HG03565 (cell line): Measurements from ENCODE around the gene AP2B1.

Experiments used
- ATAC-seq: cut with Tn5 transposase; IDR thresholded peaks from one replicate; pipeline ENCODE4 v1.9.1; 2021; ENCODE audit warnings: mild to moderate bottlenecking, moderate library complexity; ENCODE audit not compliant: unreplicated experiment

Gene AP2B1

GRCh38 chr17:35621768-35622167, 34.6 kb downstream of the AP2B1 start:
- ATAC-seq: no peak

DNA sequence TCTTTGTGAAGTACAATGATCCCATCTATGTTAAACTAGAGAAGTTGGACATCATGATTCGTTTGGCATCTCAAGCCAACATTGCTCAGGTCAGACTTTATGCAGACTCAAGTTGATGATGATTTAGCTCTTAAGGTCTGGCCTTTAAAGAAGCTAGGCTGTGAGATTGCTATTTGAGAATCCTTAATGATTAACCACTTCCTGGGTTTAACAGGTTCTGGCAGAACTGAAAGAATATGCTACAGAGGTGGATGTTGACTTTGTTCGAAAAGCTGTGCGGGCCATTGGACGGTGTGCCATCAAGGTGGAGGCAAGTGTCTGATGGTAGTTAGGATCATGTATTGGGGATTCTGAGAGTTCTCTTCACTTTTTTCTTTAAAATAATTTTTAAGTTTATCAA, 40.3 kb downstream of the AP2B1 start:
- ATAC-seq: no peak

DNA sequence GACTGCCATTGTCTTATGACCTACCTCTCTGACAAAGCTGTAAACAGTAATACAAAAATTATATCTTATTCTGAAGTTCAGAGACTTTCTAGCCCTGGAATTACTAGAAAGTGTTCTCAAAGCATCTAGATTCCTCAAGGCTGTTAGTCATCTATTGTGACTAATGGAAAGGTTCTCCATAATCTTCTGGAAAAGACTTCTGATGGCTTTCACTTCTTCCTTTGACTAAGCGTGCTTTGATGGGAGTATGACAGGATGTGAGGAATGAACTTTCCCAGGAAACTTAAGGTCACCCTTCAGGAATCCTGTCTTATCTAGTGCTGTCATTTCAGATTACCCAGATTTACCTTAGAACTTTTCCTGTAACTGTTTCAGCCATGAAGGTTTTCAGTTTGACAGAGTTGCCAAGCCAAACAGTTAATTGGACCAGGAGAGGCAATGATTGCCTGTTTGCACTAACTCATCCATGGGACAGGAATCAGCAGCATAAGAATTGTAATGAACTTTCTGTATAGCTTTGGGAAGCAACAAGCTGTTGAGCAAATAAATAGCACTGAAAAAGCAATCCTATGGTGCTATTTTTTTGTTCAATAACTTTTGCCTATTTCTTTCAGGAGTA, 43.5 kb downstream of the AP2B1 start:
- ATAC-seq: no peak

DNA sequence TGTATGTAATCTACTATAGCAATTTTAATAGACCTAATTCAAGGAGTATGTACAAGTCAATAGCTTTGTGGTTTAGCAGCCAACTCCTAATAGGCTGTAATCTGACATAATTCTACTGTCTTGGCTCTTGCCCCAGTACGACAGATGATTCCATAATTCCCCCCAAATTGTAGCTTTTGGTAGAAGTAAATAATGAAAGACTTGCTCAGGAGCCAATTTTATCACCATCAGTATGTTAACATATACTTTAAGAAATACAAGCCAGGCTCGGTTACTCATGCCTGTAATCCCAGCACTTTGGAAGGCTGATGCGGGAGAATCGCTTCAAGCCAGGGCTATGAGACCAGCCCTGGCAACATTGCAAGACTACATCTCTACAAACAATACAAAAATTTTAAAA, 53.9 kb downstream of the AP2B1 start:
- ATAC-seq: no peak

DNA sequence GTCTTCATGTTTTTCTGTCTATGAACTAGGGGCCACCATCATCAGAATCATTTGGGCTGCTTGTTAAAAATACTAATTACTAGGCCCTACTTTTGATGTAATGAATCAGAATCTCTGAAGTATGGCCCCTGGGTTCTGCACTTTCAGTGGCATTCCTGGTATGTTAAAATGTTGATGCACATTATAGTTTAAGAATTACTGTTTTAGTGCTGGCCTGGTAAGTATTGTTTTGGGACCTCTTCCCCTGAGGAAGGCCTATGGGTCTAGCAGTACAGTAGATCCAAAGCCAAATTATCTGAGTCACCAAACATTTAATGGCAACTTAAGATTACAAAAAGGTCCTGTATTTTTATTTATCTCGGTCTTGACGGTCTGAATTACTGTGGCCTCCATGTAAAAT, 58.8 kb downstream of the AP2B1 start:
- ATAC-seq: no peak

DNA sequence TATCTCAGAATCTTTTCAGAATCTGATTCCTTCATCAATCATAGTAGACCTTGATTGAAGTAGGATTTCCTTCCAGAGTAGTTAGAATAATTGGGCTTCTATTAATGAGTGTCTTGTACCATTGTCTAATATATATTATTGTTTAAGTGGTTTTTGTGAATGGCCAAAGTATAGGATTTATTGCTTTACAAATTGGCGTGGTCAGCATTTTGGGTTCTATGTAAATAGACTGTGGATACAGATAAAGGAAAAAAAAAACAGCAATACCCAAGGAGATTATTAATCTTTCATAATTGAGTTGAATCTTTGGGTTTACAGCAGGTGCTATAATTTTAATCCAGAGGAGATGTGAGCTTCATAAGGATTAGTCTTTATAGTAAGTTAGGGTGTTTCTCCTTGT, 64.3 kb downstream of the AP2B1 start:
- ATAC-seq: no peak

GRCh38 chr17:35653619-35654361, 66.7 kb downstream of the AP2B1 start:
- no peak for ATAC-seq

DNA sequence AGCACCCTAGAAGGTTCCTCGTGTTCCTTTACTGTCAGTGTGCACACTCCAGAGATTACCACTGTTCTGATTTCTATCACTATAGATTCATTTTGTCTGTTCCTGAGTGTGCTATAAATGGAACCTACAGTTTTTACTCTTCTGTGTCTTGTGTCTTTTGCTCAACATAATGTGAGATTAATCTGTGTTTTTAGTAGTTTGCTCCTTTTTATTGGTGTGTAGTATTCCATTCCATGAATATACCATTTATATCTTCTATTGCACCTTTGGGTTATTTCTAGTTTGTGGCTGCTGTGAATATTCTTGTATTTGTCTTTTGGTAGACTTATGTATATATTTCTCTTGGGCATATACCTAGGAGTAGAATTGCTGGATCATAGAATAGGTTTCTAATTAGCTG, 68.2 kb downstream of the AP2B1 start:
- ATAC-seq: no peak

GRCh38 chr17:35660902-35661301, 73.8 kb downstream of the AP2B1 start:
- ATAC-seq: no peak

- no peak for ATAC-seq
Measured at GRCh38 chr17:35664685-35665084, 77.6 kb downstream of the AP2B1 start.

- ATAC-seq: no peak
Measured at GRCh38 chr17:35665662-35666061, 78.5 kb downstream of the AP2B1 start.

- ATAC-seq: no peak
Measured at GRCh38 chr17:35666070-35666469, 78.9 kb downstream of the AP2B1 start.

- ATAC-seq: no peak
Measured at GRCh38 chr17:35666967-35667532, 79.9 kb downstream of the AP2B1 start.

- ATAC-seq: no peak
Measured at GRCh38 chr17:35668802-35669201, 81.7 kb downstream of the AP2B1 start.

DNA sequence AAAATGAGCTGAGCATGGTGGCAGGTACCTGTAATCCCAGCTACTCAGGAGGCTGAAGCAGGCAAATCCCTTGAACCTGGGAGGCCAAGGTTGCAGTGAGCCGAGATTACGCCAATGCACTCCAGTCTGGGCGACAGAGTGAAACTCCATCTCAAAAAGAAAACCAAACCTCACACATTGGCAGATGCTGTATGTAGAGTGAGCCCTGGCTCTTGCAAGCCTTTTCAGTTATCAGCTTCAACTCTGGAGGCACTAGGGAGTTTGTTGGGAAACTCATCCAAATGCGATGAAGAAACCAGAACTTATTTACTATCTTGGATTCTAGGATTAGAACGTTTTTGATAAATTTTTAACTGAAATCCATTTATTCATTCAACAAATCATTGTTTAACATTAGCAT, 87.4 kb downstream of the AP2B1 start:
- ATAC-seq: no peak

DNA sequence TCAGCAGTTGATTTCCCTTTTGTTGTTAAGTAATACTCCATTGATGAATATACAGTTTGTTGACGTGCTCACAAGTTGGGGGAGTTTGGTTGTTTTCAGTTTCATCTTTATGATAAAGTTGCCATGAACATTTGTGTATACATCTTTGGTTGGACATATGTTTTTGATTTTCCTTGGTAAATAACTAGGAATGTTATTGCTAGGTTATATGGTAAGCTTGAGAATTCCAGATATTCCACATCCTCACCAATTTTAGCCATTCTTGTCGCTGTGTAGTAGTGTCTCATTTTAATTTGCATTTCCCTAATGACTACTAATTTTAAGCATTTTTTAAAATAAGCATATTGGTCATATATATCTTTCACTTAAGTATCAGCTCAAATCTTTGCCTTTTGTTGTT, 89.3 kb downstream of the AP2B1 start:
- ATAC-seq: no peak

GRCh38 chr17:35679007-35679682, 92.0 kb downstream of the AP2B1 start:
- ATAC-seq: no peak

DNA sequence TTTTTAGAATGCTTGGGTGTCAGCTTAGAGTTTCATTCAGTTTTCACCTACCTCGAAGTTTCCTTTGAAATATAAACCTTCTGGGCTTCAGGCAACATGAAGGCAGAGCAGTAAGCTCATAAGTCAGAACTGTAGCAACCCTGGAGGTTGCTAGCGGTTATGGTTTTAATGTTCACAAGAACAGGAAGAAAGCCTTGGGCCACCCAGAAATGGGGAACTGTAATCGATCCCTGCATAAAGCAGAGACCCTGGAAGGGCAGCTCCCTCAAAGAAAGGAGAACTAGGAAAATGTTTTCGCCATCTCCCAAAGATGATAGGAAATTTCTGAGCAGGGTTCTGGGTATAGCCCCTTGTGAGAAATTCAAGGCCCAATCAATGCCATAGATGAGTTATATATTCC, 96.5 kb downstream of the AP2B1 start:
- ATAC-seq: no peak

DNA sequence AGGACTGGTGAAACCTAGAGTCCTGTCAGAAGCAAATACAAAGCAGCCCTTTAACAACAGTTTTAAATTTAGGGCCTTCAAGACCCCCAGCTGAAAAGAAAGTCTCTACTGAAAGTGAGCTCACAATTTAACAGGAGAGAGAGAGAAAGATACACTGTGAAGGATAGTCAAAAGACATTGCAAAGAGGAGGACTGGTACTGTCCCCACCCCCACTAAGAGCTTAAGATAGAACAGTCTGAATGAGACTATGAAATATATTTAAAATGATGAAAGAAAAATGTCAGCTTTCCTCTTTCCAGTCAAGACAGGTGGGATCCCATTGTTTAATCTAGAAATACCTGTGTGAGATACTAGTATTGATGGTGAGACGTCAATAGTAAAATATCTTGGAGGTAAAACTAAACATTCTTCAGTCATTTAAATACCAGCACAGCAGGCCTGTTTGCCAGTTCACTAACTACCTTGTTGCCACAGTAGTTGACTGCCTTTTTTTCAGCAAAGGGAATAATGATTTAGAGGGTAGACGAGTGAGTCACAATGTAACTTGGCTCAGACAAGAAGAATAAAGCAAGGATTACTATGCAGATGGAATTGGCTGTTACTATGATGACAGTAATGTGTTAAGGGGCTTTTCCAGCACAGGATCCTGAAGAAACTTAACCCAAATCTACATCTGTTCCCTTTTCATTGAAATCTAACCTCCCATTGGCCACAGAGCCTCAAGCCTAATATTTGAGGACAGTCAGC, 97.1 kb downstream of the AP2B1 start:
- no peak for ATAC-seq

DNA sequence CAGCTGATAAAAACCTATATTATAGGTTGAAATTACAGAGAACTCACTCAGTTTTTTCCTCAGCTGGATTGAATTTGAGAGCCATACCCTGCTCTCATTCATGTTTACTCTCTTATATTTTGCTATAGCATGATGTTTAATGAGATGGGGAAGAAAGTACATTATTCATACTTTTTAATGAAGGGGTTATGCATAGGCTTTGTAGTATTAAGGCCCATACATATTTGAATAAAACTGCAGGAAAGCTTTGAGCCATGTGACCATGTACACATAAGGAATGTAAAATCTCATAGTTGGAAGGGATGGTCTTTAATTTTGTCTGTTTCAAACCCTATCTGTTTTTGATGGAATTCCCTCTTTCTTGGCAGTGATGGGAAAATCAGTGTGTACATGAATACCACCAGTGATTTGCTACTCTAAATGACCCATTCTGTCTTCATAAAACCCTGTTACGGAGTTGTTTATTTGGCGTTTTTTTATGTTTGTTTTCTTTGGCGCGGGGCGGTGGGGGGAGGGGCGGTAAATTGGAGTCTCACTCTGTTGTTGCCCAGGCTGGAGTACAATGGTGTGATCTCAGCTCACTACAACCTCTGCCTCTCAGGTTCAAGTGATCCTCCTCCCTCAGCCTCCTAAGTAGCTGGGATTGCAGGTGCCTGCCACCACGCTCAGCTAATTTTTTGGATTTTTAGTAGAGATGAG, 105.5 kb downstream of the AP2B1 start:
- ATAC-seq: no peak

DNA sequence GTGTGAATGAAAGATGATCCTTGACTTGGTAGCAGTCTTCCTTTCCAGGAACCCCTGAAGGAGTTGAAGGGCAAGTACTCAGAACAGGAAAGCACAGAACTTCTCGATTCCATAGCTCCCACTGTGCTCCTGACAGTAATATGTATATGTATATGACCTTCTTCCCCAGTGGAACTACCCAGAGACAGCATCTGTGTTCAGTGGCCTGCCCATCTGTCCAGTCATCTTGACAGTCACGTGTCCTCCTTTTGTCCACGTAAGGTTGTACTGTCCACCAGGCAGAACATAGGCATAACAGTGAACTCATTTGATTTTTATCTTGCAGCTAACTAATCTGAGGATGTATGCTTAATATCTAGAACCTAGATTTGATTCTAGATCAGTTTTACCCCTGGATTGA, 106.5 kb downstream of the AP2B1 start:
- no peak for ATAC-seq
